Measurements from ENCODE around the gene CDA.

The CDA gene

DNA sequence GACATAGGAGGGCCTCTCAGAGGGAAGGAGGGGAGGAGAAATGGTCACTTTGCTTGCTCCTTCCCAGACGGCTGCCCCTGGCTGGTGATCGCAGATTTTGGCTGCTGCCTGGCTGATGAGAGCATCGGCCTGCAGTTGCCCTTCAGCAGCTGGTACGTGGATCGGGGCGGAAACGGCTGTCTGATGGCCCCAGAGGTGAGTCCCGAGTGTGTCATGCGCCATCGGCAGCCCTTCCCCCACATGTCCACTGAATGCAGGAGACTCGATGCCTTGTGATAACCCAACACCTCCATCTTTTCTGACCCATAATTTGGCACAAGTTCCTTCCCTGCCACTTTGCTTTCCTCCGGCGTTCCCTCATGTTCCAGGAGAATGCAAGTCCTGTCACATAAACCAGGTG is 59.5 kb downstream of the CDA start:
- no peak for DNase-seq (ENCODE audit: low read depth in 2 of 2)

DNA sequence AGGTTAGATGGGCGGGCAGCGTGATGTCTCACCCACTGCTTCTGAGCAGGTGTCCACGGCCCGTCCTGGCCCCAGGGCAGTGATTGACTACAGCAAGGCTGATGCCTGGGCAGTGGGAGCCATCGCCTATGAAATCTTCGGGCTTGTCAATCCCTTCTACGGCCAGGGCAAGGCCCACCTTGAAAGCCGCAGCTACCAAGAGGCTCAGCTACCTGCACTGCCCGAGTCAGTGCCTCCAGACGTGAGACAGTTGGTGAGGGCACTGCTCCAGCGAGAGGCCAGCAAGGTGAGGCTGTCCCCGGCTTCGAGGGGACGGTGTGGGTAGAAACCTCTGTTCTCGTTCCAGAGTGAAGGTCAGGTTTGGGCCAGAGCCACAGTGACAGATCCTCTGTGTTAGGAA is 60.0 kb downstream of the CDA start:
- DNase-seq (ENCODE audit: low read depth in 2 of 2): no peak

DNA sequence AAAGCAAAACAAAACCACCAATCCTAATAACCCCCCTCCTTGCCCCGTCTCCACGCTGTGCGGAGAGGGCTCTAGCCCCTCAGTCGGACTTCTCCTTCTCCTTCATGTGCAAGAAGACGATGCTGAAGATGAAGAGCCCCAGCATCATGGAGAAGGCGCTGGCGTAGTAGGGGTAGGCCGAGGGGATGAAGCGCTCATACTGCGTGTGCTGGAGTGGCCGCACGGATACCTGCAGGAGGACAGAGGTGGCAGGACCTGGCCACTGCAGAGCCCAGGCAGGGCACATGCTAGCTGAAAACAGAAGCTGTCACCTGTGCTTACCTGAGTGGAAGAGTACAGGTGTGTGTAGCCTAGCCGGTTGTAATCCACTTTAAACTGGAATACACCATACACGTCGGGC is 63.4 kb downstream of the CDA start:
- DNase-seq (ENCODE audit: low read depth in 2 of 2): no peak

- DNase-seq (ENCODE audit: low read depth in 2 of 2): no peak
Observed at GRCh38 chr1:20654104-20654690, 65.3 kb downstream of the CDA start.

GRCh38 chr1:20657024-20657423 is 68.1 kb downstream of the CDA start:
- DNase-seq (ENCODE audit: low read depth in 2 of 2): no peak

DNA sequence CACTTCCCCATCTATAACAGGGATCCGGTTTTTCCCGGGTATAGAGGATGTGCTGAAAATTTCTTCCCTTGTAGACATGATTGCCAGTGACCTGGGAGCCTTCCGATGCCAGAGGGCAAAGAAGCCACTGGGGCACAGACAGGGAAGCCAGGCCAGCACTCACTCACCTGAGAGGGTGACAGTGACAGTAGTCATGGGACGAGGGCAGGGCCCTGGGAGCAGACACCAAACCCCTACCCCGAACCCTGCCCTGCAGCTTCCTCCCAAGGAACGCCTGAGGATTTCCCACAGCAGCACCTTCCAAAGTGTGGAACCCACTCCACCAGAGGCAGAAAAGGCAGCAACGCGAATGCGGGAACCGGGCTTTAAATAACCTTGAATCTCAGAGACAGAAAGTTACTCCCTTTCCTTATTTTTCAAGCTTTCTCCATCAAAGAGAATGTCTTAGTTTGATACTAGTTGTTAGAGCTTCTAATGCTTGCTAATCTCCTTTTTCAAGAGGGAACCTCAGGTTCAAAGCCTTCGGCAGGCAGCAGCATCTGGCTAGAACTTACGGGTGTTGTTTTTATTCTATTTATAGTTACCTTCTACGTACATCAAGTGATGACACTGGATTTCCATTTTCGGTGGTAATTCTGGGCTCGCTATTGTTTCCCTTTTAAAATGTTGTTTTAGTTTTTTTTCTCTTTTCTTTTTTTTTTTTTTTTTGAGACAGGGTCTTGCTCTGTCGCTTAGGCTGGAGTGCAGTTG is 69.4 kb downstream of the CDA start:
- no peak for DNase-seq (ENCODE audit: low read depth in 2 of 2)

- DNase-seq (ENCODE audit: low read depth in 2 of 2): no peak
Observed at GRCh38 chr1:20660363-20660762, 71.5 kb downstream of the CDA start.

- DNase-seq (ENCODE audit: low read depth in 2 of 2): peak in 1 of 2 donors; percentile 7
Observed at GRCh38 chr1:20660847-20661206, 71.9 kb downstream of the CDA start.

DNA sequence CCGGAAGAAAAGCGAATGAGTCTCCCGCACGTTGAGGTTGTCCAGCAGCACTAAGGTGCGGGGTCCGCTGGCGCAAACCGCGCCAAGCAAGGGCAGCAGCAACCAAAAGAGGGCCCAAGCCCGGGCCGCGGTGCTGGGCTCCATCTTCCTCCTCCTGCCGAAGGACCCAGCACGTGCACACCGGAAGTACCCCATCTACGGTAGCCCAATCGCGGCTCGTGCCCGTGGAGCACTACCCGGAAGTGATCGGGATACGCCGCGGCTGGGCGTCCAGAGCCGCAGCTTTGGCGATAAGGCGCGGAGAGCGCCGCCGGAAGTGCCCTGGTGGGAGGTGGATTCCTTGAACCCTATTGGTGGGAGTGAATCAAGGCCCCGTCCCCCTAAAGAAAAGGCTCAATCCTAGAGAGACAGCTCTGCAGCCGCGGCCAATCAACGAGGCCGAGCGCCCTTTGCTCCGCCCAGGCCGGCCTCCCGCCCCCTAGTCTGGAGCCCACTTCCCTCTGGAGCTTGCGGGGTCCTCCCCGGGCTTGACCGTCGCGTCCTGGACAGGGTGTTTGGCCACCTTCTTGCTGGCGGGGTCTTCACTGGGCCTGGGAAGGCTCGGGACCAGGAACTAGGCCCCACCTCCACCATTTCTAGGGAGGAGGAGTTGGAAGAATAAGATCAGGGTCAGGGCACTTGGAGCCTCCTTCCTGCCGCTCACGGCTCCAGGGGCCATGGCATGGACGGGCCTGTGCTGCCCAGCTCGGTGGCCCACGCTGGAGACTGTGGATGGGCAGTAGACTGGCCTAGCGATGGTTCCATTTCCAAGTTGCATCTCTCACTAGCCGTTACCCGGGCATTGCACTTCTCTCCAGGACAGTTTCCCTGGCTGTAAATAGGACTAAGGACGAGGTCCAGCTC is 72.6 kb downstream of the CDA start, which contains the start of gene DDOST:
TSS of gene DDOST (minus strand) at position 163 of the 903 bp plus-strand sequence. CDS start at position 144, 19 bp downstream.
- DNase-seq (ENCODE audit: low read depth in 2 of 2): peak; percentile 87 to 88

- DNase-seq (ENCODE audit: low read depth in 2 of 2): no peak
Observed at GRCh38 chr1:20662110-20662475, 73.2 kb downstream of the CDA start.

GRCh38 chr1:20663365-20663764 is 74.5 kb downstream of the CDA start:
- DNase-seq (ENCODE audit: low read depth in 2 of 2): no peak

GRCh38 chr1:20663969-20664715 is 75.2 kb downstream of the CDA start:
- no peak for DNase-seq (ENCODE audit: low read depth in 2 of 2)

GRCh38 chr1:20665726-20666125 is 76.8 kb downstream of the CDA start:
- DNase-seq (ENCODE audit: low read depth in 2 of 2): no peak

DNA sequence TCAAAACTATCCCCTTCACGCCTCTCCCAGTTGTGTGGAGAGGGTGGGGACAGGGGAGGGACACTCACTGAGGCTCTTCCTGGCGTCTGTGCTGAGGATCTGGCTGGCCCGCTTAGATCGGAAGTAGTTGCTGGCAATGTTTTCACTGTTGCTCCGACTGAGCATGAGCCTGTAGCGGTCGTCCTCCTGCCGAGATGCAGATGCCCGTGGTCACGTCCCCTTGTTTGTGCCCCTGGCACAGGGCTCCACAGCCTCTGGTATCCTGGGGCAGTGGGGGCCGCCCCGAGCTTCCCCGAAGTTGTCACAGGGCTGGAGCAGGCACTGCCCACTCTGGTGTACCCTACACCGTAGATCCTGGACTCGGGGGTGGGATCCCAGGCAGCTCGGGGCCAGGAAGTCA is 77.2 kb downstream of the CDA start:
- DNase-seq (ENCODE audit: low read depth in 2 of 2): no peak

- DNase-seq (ENCODE audit: low read depth in 2 of 2): no peak
Observed at GRCh38 chr1:20666804-20667203, 77.9 kb downstream of the CDA start.
